ENCODE data around the gene CCDC33.
A peak's percentile ranks its signal among the peaks of the same experiment; 100 is the strongest.
"Not testable (repeated sequence)": the region's sequence is repeated elsewhere in the genome, so short reads cannot be mapped to it uniquely, and the experiment has no call there.

CCDC33 gene

GRCh38 chr15:74356050-74356449, 119.9 kb downstream of the CCDC33 start:
- not testable (repeated sequence) for H3K79me1 ChIP-seq (ENCODE audit: low read length); DNase-seq; H3K18ac ChIP-seq (ENCODE audit: low read length); H3K79me2 ChIP-seq (ENCODE audit: control insufficient read depth, insufficient read depth, low read length); H3K27me3 ChIP-seq (ENCODE audit: insufficient read depth, low read length, poor library complexity); H3K23ac ChIP-seq (ENCODE audit: low read length); H2BK15ac ChIP-seq (replicated peaks; ENCODE audit: low read depth); H2BK120ac ChIP-seq (ENCODE audit: low read depth, low read length); H2AK5ac ChIP-seq (ENCODE audit: low read length); H3K4me3 ChIP-seq (ENCODE audit: low read length); H3K27ac ChIP-seq (ENCODE audit: low read depth, low read length); H4K5ac ChIP-seq (ENCODE audit: low read length); H3K9ac ChIP-seq (ENCODE audit: low read length); H3K4me2 ChIP-seq (ENCODE audit: low read length); H3K4me1 ChIP-seq (ENCODE audit: control insufficient read depth, low read depth, low read length); H3K56ac ChIP-seq (ENCODE audit: low read length); H3K36me3 ChIP-seq (ENCODE audit: control insufficient read depth, insufficient read depth, low read length); H2BK5ac ChIP-seq (ENCODE audit: low read length); H4K8ac ChIP-seq (ENCODE audit: low read depth, low read length)
- no CpG with 5 or more reads among the region's 6 CpGs for WGBS (ENCODE audit: extremely low coverage, insufficient coverage, low lambda C conversion rate)
- H3K4ac ChIP-seq (ENCODE audit: low read depth, low read length) = peak overlapping the region; percentile 2

GRCh38 chr15:74357514-74357913, 121.4 kb downstream of the CCDC33 start:
- not testable (repeated sequence) for H3K4ac ChIP-seq (ENCODE audit: low read depth, low read length); H3K36me3 ChIP-seq (ENCODE audit: control insufficient read depth, insufficient read depth, low read length); H4K5ac ChIP-seq (ENCODE audit: low read length); H3K27me3 ChIP-seq (ENCODE audit: insufficient read depth, low read length, poor library complexity); H3K23ac ChIP-seq (ENCODE audit: low read length); H2BK5ac ChIP-seq (ENCODE audit: low read length); DNase-seq; H2BK120ac ChIP-seq (ENCODE audit: low read depth, low read length); H3K79me2 ChIP-seq (ENCODE audit: control insufficient read depth, insufficient read depth, low read length); H3K18ac ChIP-seq (ENCODE audit: low read length); H4K8ac ChIP-seq (ENCODE audit: low read depth, low read length); H3K56ac ChIP-seq (ENCODE audit: low read length); H2BK15ac ChIP-seq (replicated peaks; ENCODE audit: low read depth); H3K9ac ChIP-seq (ENCODE audit: low read length); H3K4me2 ChIP-seq (ENCODE audit: low read length); H3K4me1 ChIP-seq (ENCODE audit: control insufficient read depth, low read depth, low read length); H3K4me3 ChIP-seq (ENCODE audit: low read length); H2AK5ac ChIP-seq (ENCODE audit: low read length); H3K79me1 ChIP-seq (ENCODE audit: low read length)
- no CpG with 5 or more reads among the region's 7 CpGs for WGBS (ENCODE audit: extremely low coverage, insufficient coverage, low lambda C conversion rate)
- H3K27ac ChIP-seq (ENCODE audit: low read depth, low read length) = peak overlapping the region; percentile 0

GRCh38 chr15:74359376-74359775, 123.2 kb downstream of the CCDC33 start:
- peak; percentile 90 for DNase-seq
- not testable (repeated sequence) for H4K8ac ChIP-seq (ENCODE audit: low read depth, low read length); H3K4ac ChIP-seq (ENCODE audit: low read depth, low read length); H3K27me3 ChIP-seq (ENCODE audit: insufficient read depth, low read length, poor library complexity); H3K79me1 ChIP-seq (ENCODE audit: low read length); H3K4me1 ChIP-seq (ENCODE audit: control insufficient read depth, low read depth, low read length); H2AK5ac ChIP-seq (ENCODE audit: low read length); H3K23ac ChIP-seq (ENCODE audit: low read length); H3K4me2 ChIP-seq (ENCODE audit: low read length); H3K36me3 ChIP-seq (ENCODE audit: control insufficient read depth, insufficient read depth, low read length); H4K5ac ChIP-seq (ENCODE audit: low read length); H3K4me3 ChIP-seq (ENCODE audit: low read length); H3K79me2 ChIP-seq (ENCODE audit: control insufficient read depth, insufficient read depth, low read length); H2BK120ac ChIP-seq (ENCODE audit: low read depth, low read length); H2BK5ac ChIP-seq (ENCODE audit: low read length)
- peak overlapping the region; percentile 65 for H3K56ac ChIP-seq (ENCODE audit: low read length)
- H3K27ac ChIP-seq (ENCODE audit: low read depth, low read length) = peak overlapping the region; percentile 84
- peak overlapping the region; percentile 96 for H3K18ac ChIP-seq (ENCODE audit: low read length)
- WGBS (ENCODE audit: extremely low coverage, insufficient coverage, low lambda C conversion rate) = no CpG with 5 or more reads among the region's 6 CpGs
- peak overlapping the region; percentile 46 for H2BK15ac ChIP-seq (replicated peaks; ENCODE audit: low read depth)
- peak overlapping the region; percentile 35 for H3K9ac ChIP-seq (ENCODE audit: low read length)

GRCh38 chr15:74360855-74361254, 124.7 kb downstream of the CCDC33 start:
- WGBS (ENCODE audit: extremely low coverage, insufficient coverage, low lambda C conversion rate) = no CpG with 5 or more reads among the region's 1 CpG
- H3K4me3 ChIP-seq (ENCODE audit: low read length) = not testable (repeated sequence)

GRCh38 chr15:74362482-74362881, 126.4 kb downstream of the CCDC33 start:
- Histone ChIP-seq H3K27ac (ENCODE audit: low read depth, low read length) (no peak overlapping the region), H3K27me3 (ENCODE audit: insufficient read depth, low read length, poor library complexity) (no peaks in the 10 kb centered on the region), H2BK5ac (ENCODE audit: low read length) (no peak overlapping the region), H3K79me1 (ENCODE audit: low read length) (no peaks in the 10 kb centered on the region), H3K23ac (ENCODE audit: low read length) (no peak overlapping the region), H2BK15ac (replicated peaks; ENCODE audit: low read depth) (no peak overlapping the region), H3K4me1 (ENCODE audit: control insufficient read depth, low read depth, low read length) (peaks cover 12% of the 10 kb centered on the region), H3K18ac (ENCODE audit: low read length) (no peak overlapping the region), H3K36me3 (ENCODE audit: control insufficient read depth, insufficient read depth, low read length) (no peaks in the 10 kb centered on the region), H2BK120ac (ENCODE audit: low read depth, low read length) (no peak overlapping the region), H4K8ac (ENCODE audit: low read depth, low read length) (no peak overlapping the region), H3K4ac (ENCODE audit: low read depth, low read length) (no peak overlapping the region), H4K5ac (ENCODE audit: low read length) (no peak overlapping the region), H3K79me2 (ENCODE audit: control insufficient read depth, insufficient read depth, low read length) (no peaks in the 10 kb centered on the region), H3K4me2 (ENCODE audit: low read length) (no peak overlapping the region), H3K56ac (ENCODE audit: low read length) (no peak overlapping the region), H3K4me3 (ENCODE audit: low read length) (no peak overlapping the region), H3K9ac (ENCODE audit: low read length) (no peak overlapping the region), H2AK5ac (ENCODE audit: low read length) (no peak overlapping the region)
- no CpG with 5 or more reads among the region's 1 CpG for WGBS (ENCODE audit: extremely low coverage, insufficient coverage, low lambda C conversion rate)
- no peak for DNase-seq

More at GRCh38 chr15:74360855-74361254, 124.7 kb downstream of the CCDC33 start:
- not testable (repeated sequence) for H2AK5ac ChIP-seq (ENCODE audit: low read length); H2BK5ac ChIP-seq (ENCODE audit: low read length); H3K27ac ChIP-seq (ENCODE audit: low read depth, low read length); H3K56ac ChIP-seq (ENCODE audit: low read length); H3K4me1 ChIP-seq (ENCODE audit: control insufficient read depth, low read depth, low read length); H3K79me2 ChIP-seq (ENCODE audit: control insufficient read depth, insufficient read depth, low read length); H3K4me2 ChIP-seq (ENCODE audit: low read length); H3K23ac ChIP-seq (ENCODE audit: low read length); H3K4ac ChIP-seq (ENCODE audit: low read depth, low read length); H3K36me3 ChIP-seq (ENCODE audit: control insufficient read depth, insufficient read depth, low read length); H3K18ac ChIP-seq (ENCODE audit: low read length); H3K9ac ChIP-seq (ENCODE audit: low read length); DNase-seq; H3K27me3 ChIP-seq (ENCODE audit: insufficient read depth, low read length, poor library complexity); H2BK15ac ChIP-seq (replicated peaks; ENCODE audit: low read depth); H4K8ac ChIP-seq (ENCODE audit: low read depth, low read length); H2BK120ac ChIP-seq (ENCODE audit: low read depth, low read length); H3K79me1 ChIP-seq (ENCODE audit: low read length); H4K5ac ChIP-seq (ENCODE audit: low read length)

DNA sequence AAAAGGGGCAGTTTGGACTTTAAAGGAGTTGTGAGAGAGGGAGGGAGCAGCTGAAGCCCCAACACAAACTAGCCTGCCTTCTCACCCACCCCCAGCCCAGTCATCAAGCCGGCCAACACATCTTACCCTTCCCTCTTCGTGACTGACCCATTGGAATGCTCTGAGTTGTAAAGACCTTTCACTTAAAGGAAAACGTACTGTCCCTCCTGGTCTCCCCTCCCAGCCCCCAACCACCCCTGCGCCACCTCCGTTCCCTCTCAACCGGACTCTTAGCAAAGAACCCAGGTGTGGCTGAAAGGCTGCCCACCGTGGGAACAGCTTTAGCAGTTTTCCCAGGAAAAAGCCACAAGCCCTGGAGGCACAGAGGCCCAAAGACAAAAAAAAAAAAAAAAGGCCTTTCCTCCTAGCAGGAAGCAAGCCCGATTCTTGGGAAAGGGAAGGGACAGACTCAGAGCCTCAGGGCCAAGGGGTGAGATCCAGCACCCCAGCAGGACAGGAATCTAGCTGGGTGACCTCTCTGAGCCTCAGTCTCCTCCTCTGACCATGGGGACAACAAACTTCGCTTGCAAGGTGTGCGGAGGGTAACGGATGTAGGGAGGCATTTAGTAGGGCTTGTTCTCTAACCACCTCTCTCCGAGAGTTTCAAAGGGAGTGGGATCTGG, 128.9 kb downstream of the CCDC33 start:
- Histone ChIP-seq H3K18ac (ENCODE audit: low read length) (peak overlapping the region; percentile 8), H3K56ac (ENCODE audit: low read length) (peak overlapping the region; percentile 96), H2AK5ac (ENCODE audit: low read length) (peak overlapping the region; percentile 89), H3K9ac (ENCODE audit: low read length) (peak overlapping the region; percentile 88), H3K4me3 (ENCODE audit: low read length) (no peak overlapping the region), H3K4ac (ENCODE audit: low read depth, low read length) (peak overlapping the region; percentile 60), H3K79me2 (ENCODE audit: control insufficient read depth, insufficient read depth, low read length) (no peaks in the 10 kb centered on the region), H3K27ac (ENCODE audit: low read depth, low read length) (peak overlapping the region; percentile 57), H3K23ac (ENCODE audit: low read length) (no peak overlapping the region), H3K27me3 (ENCODE audit: insufficient read depth, low read length, poor library complexity) (no peaks in the 10 kb centered on the region), H2BK5ac (ENCODE audit: low read length) (no peak overlapping the region), H3K79me1 (ENCODE audit: low read length) (no peaks in the 10 kb centered on the region), H2BK15ac (replicated peaks; ENCODE audit: low read depth) (no peak overlapping the region), H3K36me3 (ENCODE audit: control insufficient read depth, insufficient read depth, low read length) (no peaks in the 10 kb centered on the region), H4K5ac (ENCODE audit: low read length) (peak overlapping the region; percentile 0), H2BK120ac (ENCODE audit: low read depth, low read length) (peak overlapping the region; percentile 52), H3K4me2 (ENCODE audit: low read length) (peak overlapping the region; percentile 72), H4K8ac (ENCODE audit: low read depth, low read length) (no peak overlapping the region), H3K4me1 (ENCODE audit: control insufficient read depth, low read depth, low read length) (peaks cover 10% of the 10 kb centered on the region)
- WGBS (ENCODE audit: extremely low coverage, insufficient coverage, low lambda C conversion rate) = no CpG with 5 or more reads among the region's 12 CpGs
- peak; percentile 83 for DNase-seq
